Pancreas (tissue), 10 donors: ENCODE results near the gene HPS4. TPM values are rescaled to one million over a fixed set of nuclear protein-coding genes. Genes with fewer than 3 reads are reported as not detected.

ENCODE experiments used
- ATAC-seq, 4 donors: fragments of 200-7000 bp; cut with Tn5 transposase; one replicate each; pipeline versions ENCODE4 v1.8.0 to v1.9.1; 2020; ENCODE audit warnings: mild to moderate bottlenecking in 4 of 4, moderate library complexity in 4 of 4
- DNase-seq, 6 donors: peaks; one replicate each; pipeline ENCODE4 v3.0.0-alpha.2; 2020
- FAIRE-seq: peaks from 2 replicates; lab custom pipeline; 2012; peaks lifted over from hg19 to GRCh38; lab: Jason Lieb, UNC
- H3K27ac ChIP-seq, 4 donors: fragments of 200-600 bp; sonication (generic); 1 replicate in 3 of 4; 2 replicates in 1 of 4; pipeline versions ENCODE4 v1.5.0 to v1.8.0; 2020
- H3K27me3 ChIP-seq, 4 donors: fragments of 200-600 bp; one replicate each; pipeline ENCODE4 v1.8.0; 2021
- H3K36me3 ChIP-seq, 3 donors: fragments of 200-600 bp; sonication (generic) in 1 of 3; one replicate each; pipeline versions ENCODE4 v1.5.0 to v1.8.0; 2020 to 2021
- H3K4me1 ChIP-seq, 3 donors: fragments of 200-600 bp; one replicate each; pipeline ENCODE4 v1.8.0; 2021
- H3K4me3 ChIP-seq, 4 donors: fragments of 200-600 bp; sonication (generic) in 2 of 4; one replicate each; pipeline versions ENCODE4 v1.5.0 to v1.8.0; 2020 to 2021
- H3K9me3 ChIP-seq, 4 donors: fragments of 200-600 bp; one replicate each; pipeline ENCODE4 v1.8.0; 2021
- WGBS, 2 donors: extraction: QIAGEN DNeasy Blood & Tissue Kit; methylation state at CpG; one replicate each; pipeline ENCODE4 v1.1.7; 2013; 5-methylcytosine and 5-hydroxymethylcytosine counted together
- intact Hi-C, 3 donors: fragments of 100-400 bp; cut with DNase I; formaldehyde crosslinking; loops; one replicate each; pipeline versions ENCODE4 v1.11.1 to v1.14.2; 2022
- polyA plus RNA-seq, 2 donors: library from polyadenylated mRNA; stranded (reverse); fragments of 200-250 nt; gene quantifications; one replicate each; pipeline ENCODE4 v1.2.3, GENCODE V29; 2013
- total RNA-seq, 6 donors: library from RNA; stranded (reverse); fragmentation: NEBNext Ultra II Directional in 4 of 6; extraction: Animal tissue kit (Norgen Biotek cat#: 25700) in 4 of 6; gene quantifications; one replicate each; pipeline versions ENCODE4 v1.2.1 to v1.2.4, GENCODE V29; 2021 to 2023
- TF ChIP-seq, protein P1 (sequence below), 4 donors: fragments of 200-600 bp; sonication (generic) in 3 of 4; IDR thresholded peaks; one replicate each; pipeline versions ENCODE4 v1.5.0 to v1.8.0; 2021; ENCODE audit warnings: antibody characterized with exemption in 4 of 4
- donor health status: healthy with polysubstance abuse.
- donor health status: DM: no; HTN: no; CAD: no; lungs with moderate emphysema.
- donor health status: DM: no; HTN: no; CAD: no.
- donor health status: control.
- donor health status: control.
- donor health status: Bipolar disorder and iron deficiency.
- donor health status: DM: yes; HTN: yes; CAD: no.
- donor health status: DM: no; HTN: no; CAD: no.
- donor health status: DM: no; HTN: no; CAD: no.
- donor health status: DM: yes; HTN: yes; CAD: no.

The HPS4 gene
- total and polyA plus RNA-seq, 8 donors, result 14.4 to 29.5 (median 20.5) TPM

DNA sequence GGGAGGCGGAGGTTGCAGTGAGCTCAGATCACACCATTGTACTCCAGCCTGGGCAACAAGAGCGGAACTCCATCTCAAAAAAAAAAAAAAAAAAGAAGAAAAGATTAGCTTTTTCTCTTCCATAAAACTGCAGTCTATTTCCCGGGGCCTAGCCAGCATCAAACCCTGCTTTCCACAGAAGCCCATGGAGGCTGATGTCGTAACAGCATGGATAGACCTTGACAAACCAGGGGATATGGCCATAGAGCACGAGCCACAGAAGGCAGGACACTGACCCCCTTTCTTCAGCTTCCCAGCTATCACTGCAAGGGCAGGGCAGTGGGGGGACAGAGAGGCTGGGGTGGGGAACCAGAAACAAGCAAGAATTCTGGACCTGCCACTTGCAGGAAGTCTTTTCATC lies 21.5 kb downstream of the HPS4 start:
- H3K27me3 ChIP-seq, result no peaks in the 10 kb centered on the region
- no peak for ATAC-seq
- WGBS, 2 donors, result 92 to 95% methylated on average over 5 of the region's 5 CpGs
- H3K4me3 ChIP-seq, result no peak overlapping the region
- intact Hi-C loops, result loop anchor here in 1 of 3 donors (10.0 kb wide), 1 partner anchor 57 kb away; no protein-coding TSS in a partner anchor
- TF ChIP-seq, protein P1, sequence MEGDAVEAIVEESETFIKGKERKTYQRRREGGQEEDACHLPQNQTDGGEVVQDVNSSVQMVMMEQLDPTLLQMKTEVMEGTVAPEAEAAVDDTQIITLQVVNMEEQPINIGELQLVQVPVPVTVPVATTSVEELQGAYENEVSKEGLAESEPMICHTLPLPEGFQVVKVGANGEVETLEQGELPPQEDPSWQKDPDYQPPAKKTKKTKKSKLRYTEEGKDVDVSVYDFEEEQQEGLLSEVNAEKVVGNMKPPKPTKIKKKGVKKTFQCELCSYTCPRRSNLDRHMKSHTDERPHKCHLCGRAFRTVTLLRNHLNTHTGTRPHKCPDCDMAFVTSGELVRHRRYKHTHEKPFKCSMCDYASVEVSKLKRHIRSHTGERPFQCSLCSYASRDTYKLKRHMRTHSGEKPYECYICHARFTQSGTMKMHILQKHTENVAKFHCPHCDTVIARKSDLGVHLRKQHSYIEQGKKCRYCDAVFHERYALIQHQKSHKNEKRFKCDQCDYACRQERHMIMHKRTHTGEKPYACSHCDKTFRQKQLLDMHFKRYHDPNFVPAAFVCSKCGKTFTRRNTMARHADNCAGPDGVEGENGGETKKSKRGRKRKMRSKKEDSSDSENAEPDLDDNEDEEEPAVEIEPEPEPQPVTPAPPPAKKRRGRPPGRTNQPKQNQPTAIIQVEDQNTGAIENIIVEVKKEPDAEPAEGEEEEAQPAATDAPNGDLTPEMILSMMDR (IDR thresholded peaks at IDR 0.05), result no peak
- FAIRE-seq, result no peak
- H3K27ac ChIP-seq, result no peak overlapping the region
- peaks cover 0 to 4% (median 0%) of the 10 kb centered on the region in 3 donors for H3K4me1 ChIP-seq
- H3K9me3 ChIP-seq, result no peaks in the 10 kb centered on the region
- no peak for DNase-seq
- peaks cover 0 to 71% (median 22%) of the 10 kb centered on the region in 3 donors for H3K36me3 ChIP-seq

DNA sequence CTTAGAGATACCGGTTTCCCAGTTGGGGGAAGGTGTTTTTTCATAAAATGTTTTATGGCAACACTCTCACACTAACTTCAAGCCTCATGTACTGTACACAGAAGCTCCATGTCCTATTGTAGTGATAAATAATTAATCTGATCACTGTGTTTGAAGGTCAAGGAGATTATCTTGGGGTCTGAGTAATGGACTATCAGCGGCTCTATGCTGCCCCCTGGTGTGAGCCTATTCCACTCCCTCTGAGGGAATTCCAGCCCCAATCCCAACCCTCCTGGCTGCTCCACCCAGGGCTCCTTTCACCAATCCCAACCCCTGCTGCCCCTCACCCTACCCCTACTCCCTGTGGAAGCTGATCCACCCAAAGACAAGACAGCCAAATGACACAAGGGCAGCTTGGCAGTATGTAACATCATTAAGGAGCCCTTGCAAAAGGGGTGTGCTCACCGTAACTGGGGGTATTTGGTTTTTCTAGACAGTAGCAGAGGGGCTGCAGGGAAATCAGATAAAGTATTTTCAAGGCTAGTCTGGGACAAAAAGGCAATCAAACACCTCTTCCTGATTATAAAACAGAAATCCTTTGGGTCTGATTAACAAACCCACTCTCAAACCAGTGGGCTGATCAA lies 22.3 kb downstream of the HPS4 start:
- Histone ChIP-seq H3K4me3 (no peak overlapping the region), H3K27me3 (no peaks in the 10 kb centered on the region), H3K4me1 (peaks cover 0 to 4% (median 0%) of the 10 kb centered on the region in 3 donors), H3K9me3 (no peaks in the 10 kb centered on the region), H3K27ac (no peak overlapping the region), H3K36me3 (peaks cover 0 to 64% (median 22%) of the 10 kb centered on the region in 3 donors)
- FAIRE-seq, result no peak
- peak in 5 of 6 donors; percentile 22 to 82 (median 52) for DNase-seq
- intact Hi-C loops, result loop anchor here in 1 of 3 donors (10.0 kb wide), 1 partner anchor 56 kb away; no protein-coding TSS in a partner anchor
- TF ChIP-seq, protein P1 (IDR thresholded peaks at IDR 0.05), result peak; percentile 40 to 55 (median 51)
- 31 to 34% methylated on average over 3 of the region's 3 CpGs for WGBS, 2 donors
- peak; percentile 73 to 91 (median 86) for ATAC-seq

DNA sequence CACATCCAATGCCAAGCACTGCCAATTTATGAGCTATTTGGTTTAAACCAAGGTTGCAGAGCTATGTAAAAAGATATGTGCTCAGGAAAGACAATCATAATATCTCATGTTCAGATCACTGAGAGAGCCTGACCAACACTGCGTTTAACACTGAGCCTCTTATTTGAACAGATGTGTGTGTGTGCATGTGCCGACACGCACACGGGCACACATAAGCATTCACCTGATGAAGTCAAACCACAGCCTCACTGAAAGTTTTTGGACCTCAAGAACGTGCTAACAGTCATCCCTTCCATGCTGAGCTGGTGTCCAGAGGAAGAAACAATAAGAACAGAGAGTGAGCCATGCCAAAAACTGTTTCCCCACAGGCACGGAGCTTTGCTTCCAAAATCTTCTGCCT lies 23.4 kb downstream of the HPS4 start:
- FAIRE-seq (no peak), DNase-seq (no peak), ATAC-seq (no peak)
- Histone ChIP-seq H3K27me3 (no peaks in the 10 kb centered on the region), H3K9me3 (no peaks in the 10 kb centered on the region), H3K27ac (no peak overlapping the region), H3K36me3 (peaks cover 0 to 59% (median 17%) of the 10 kb centered on the region in 3 donors), H3K4me3 (no peak overlapping the region), H3K4me1 (peaks cover 0 to 4% (median 0%) of the 10 kb centered on the region in 3 donors)
- WGBS, 2 donors, result 81 to 83% methylated on average over 6 of the region's 6 CpGs
- TF ChIP-seq, protein P1 (IDR thresholded peaks at IDR 0.05), result no peak
- intact Hi-C loops, result loop anchor here in 1 of 3 donors (10.0 kb wide), 1 partner anchor 55 kb away; no protein-coding TSS in a partner anchor

DNA sequence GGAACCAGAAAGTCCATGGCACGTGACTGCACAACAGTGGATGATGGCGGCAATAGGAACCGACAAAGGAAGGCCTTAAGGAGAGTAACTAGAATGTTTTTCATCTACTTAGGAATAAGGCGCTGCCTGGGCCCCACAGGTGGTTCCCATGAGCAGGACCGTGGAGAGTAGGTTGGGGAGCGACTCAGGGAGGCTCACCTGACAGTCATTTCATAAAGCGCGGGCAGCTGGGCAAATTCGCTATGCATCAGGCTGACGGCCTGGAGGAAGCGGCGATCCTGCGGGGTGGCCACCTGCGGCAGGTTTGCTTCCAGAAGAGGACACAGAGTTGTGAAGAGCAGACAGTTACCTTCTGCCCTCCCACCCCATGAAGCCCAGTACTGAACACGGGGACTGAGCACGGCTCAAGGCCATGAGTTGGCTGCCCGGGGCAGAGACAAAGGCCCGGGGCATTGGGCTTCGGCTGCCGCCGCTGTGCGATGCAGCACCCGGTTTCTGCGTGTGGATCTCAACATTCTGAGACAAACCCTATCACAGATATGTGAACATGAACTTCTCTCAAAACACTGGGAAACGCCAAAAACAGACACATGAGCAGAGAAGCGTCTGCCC lies 25.8 kb downstream of the HPS4 start:
- intact Hi-C loops, result no loop called here
- H3K36me3 ChIP-seq, result peaks cover 0 to 47% (median 8%) of the 10 kb centered on the region in 3 donors
- WGBS, 2 donors, result 94 to 96% methylated on average over 26 of the region's 26 CpGs
- H3K4me3 ChIP-seq, result no peak overlapping the region
- peaks cover 0 to 4% (median 0%) of the 10 kb centered on the region in 3 donors for H3K4me1 ChIP-seq
- DNase-seq (no peak), ATAC-seq (no peak), FAIRE-seq (no peak)
- H3K27me3 ChIP-seq, result no peaks in the 10 kb centered on the region
- H3K9me3 ChIP-seq, result no peaks in the 10 kb centered on the region
- TF ChIP-seq, protein P1 (IDR thresholded peaks at IDR 0.05), result no peak
- H3K27ac ChIP-seq, result no peak overlapping the region
